ENCODE results near the gene TMEM273. TPM values are rescaled to one million over a fixed set of nuclear protein-coding genes. Genes with fewer than 3 reads are reported as not detected.

TMEM273 gene
- total and polyA plus RNA-seq, 2 of the 4 experiments (the other 2 are of a cell fraction), result not detected

GRCh38 chr10:49105076-49105475, 83.1 kb downstream of the TMEM273 start:
- peaks cover 13% of the 10 kb centered on the region; the same call in 1 of the 2 replicates for H3K36me3 ChIP-seq (ENCODE audit: control insufficient read depth, insufficient read depth, low read length)
- intact Hi-C loops (cut with micrococcal nuclease), result no loop called here
- peaks cover 6% of the 10 kb centered on the region for H3K9me1 ChIP-seq (ENCODE audit: insufficient read depth, low read length)
- H2AFZ ChIP-seq (replicated peaks; ENCODE audit: low read length, poor library complexity), result no peak overlapping the region
- no peak overlapping the region for H3K23ac ChIP-seq (ENCODE audit: low read depth, low read length)
- no peak overlapping the region for H3K56ac ChIP-seq (ENCODE audit: extremely low read depth, insufficient read depth, low read length)
- TF ChIP-seq ELK1 (IDR thresholded peaks at IDR 0.05; ENCODE audit: borderline replicate concordance, low read depth, low read length) (no peak), BHLHE40 (IDR thresholded peaks at IDR 0.05; ENCODE audit: low read depth, low read length) (no peak), SMC3 (IDR thresholded peaks at IDR 0.05; ENCODE audit: low read depth, low read length) (no peak), CTCF (conservative IDR thresholded peaks at IDR 0.05; ENCODE audit: low read depth, low read length) (no peak), NFE2L2 (IDR thresholded peaks at IDR 0.05; ENCODE audit: low read depth, low read length) (no peak), POLR2A (IDR thresholded peaks at IDR 0.05; ENCODE audit: low read depth, low read length) (no peak), FOS (IDR thresholded peaks at IDR 0.05; ENCODE audit: low read depth, low read length) (no peak), MAFK (IDR thresholded peaks at IDR 0.05; ENCODE audit: low read depth, low read length) (no peak), MXI1 (IDR thresholded peaks at IDR 0.05; ENCODE audit: borderline replicate concordance, low read depth, low read length) (no peak), CEBPB (IDR thresholded peaks at IDR 0.05; ENCODE audit: low read depth, low read length) (no peak), MAZ (IDR thresholded peaks at IDR 0.05; ENCODE audit: borderline replicate concordance, low read depth, low read length) (no peak), RAD21 (IDR thresholded peaks at IDR 0.05; ENCODE audit: low read length) (no peak), RFX5 (IDR thresholded peaks at IDR 0.05; ENCODE audit: low read depth, low read length) (no peak), USF2 (IDR thresholded peaks at IDR 0.05; ENCODE audit: low read depth, low read length) (no peak), RCOR1 (IDR thresholded peaks at IDR 0.05; ENCODE audit: insufficient replicate concordance, low read length) (no peak)
- H3K9ac ChIP-seq (ENCODE audit: low read depth, low read length), result no peak overlapping the region
- no peak overlapping the region for H2AK5ac ChIP-seq (ENCODE audit: low read depth, low read length)
- ATAC-seq (ENCODE audit: low read depth), result no peak
- no peaks in the 10 kb centered on the region for H3K9me3 ChIP-seq (ENCODE audit: control insufficient read depth, insufficient read depth, low read length)
- CTCF ChIA-PET, result interaction anchor here (0.7 kb wide), 1 partner anchor 145 kb away, joined by 4 read pairs; no protein-coding TSS in a partner anchor
- no peak overlapping the region for H3K27ac ChIP-seq (ENCODE audit: insufficient read depth, low read length)
- POLR2A ChIA-PET (ENCODE audit: unreplicated experiment), result no interaction called here
- peaks cover 6% of the 10 kb centered on the region; the same call in 1 of the 2 replicates for H3K4me1 ChIP-seq (ENCODE audit: control insufficient read depth, insufficient read depth, low read length)
- H3K4me3 ChIP-seq (ENCODE audit: insufficient read depth, low read depth, low read length), result no peak overlapping the region
- no peak overlapping the region for H2AK9ac ChIP-seq (replicated peaks; ENCODE audit: low read depth, low read length, poor library complexity)
- H4K5ac ChIP-seq (ENCODE audit: low read depth, low read length), result no peak overlapping the region
- H4K91ac ChIP-seq (ENCODE audit: insufficient read depth, low read depth, low read length), result no peak overlapping the region
- no peak overlapping the region for H2BK15ac ChIP-seq (ENCODE audit: low read depth, low read length)
- H2BK20ac ChIP-seq (ENCODE audit: low read depth, low read length), result no peak overlapping the region
- no peak overlapping the region for H2BK120ac ChIP-seq (ENCODE audit: low read depth, low read length)
- H2BK5ac ChIP-seq (ENCODE audit: low read depth, low read length, poor library complexity, severe bottlenecking), result no peak overlapping the region
- in situ Hi-C loops (cut with MboI; ENCODE audit: low sequenced_read_pairs), result no loop called here
- no peak overlapping the region for H4K8ac ChIP-seq (ENCODE audit: low read depth in 2 of 2, low read length in 2 of 2)
- peaks cover 9% of the 10 kb centered on the region for H4K20me1 ChIP-seq (ENCODE audit: insufficient read depth, low read length)
- H3K14ac ChIP-seq (replicated peaks; ENCODE audit: low read depth, low read length), result no peak overlapping the region
- WGBS, 2 experiments (ENCODE audit: extremely low coverage in 2 of 2, insufficient read length in 1 of 2), result 78% methylated on average over 4 of the region's 4 CpGs; no CpG with 5 or more reads in 1 of the 2 experiments
- no TSS peak for BruUV-seq (replicated peaks)
- dilution Hi-C loops (cut with HindIII; ENCODE audit: low sequenced_read_pairs, unreplicated experiment), result no loop called here
- no peak overlapping the region for H3K4ac ChIP-seq (ENCODE audit: low read depth, low read length)
- H3K18ac ChIP-seq (ENCODE audit: low read depth, low read length), result no peak overlapping the region
- no peak overlapping the region for H3K4me2 ChIP-seq (ENCODE audit: low read depth, low read length)
- H3K27me3 ChIP-seq (ENCODE audit: control insufficient read depth, insufficient read depth, low read length), result no peaks in the 10 kb centered on the region
- DNase-seq, result no peak
- H3K79me1 ChIP-seq (ENCODE audit: low read depth in 1 of 2, low read length in 2 of 2), result peaks cover 4 to 24% of the 10 kb centered on the region in 2 experiments; a peak in 3 of 4 replicates
